Mesenchymal stem cell (in vitro differentiated cells and primary cell): ENCODE results near the gene RRBP1.

Experiments
- DNase-seq: peaks from one replicate; pipeline ENCODE4 v3.0.0-alpha.2; 2013
- H2AFZ ChIP-seq: one replicate; pipeline ENCODE4 v1.6.1; 2013; ENCODE audit warnings: low read depth, mild to moderate bottlenecking, control low read depth, inconsistent platforms, low read length, moderate library complexity
- H2AK5ac ChIP-seq: 2 replicates; pipeline ENCODE4 v1.6.1; 2013; ENCODE audit warnings: low read length, moderate library complexity, mild to moderate bottlenecking, inconsistent platforms; ENCODE audit not compliant: severe bottlenecking
- H2BK120ac ChIP-seq: one replicate; pipeline ENCODE4 v1.6.1; 2013; ENCODE audit warnings: low read depth, mild to moderate bottlenecking, inconsistent platforms, low read length, moderate library complexity
- H2BK12ac ChIP-seq, 2 experiments: one replicate each; pipeline ENCODE4 v1.6.1; 2013; ENCODE audit warnings: inconsistent platforms in 2 of 2, low read length in 2 of 2, mild to moderate bottlenecking in 2 of 2, moderate library complexity in 2 of 2, control low read depth in 1 of 2
- H2BK15ac ChIP-seq: one replicate; pipeline ENCODE4 v1.6.1; 2013; ENCODE audit warnings: mild to moderate bottlenecking, low read depth, inconsistent platforms; ENCODE audit not compliant: poor library complexity, severe bottlenecking
- H2BK5ac ChIP-seq: 2 replicates; pipeline ENCODE4 v1.6.1; 2013; ENCODE audit warnings: low read depth, mild to moderate bottlenecking, low read length, control low read depth, inconsistent platforms; ENCODE audit not compliant: poor library complexity, severe bottlenecking
- H3K14ac ChIP-seq, 2 experiments: one replicate each; pipeline ENCODE4 v1.6.1; 2013; ENCODE audit warnings: inconsistent platforms in 2 of 2, low read length in 2 of 2, control low read depth in 1 of 2, mild to moderate bottlenecking in 1 of 2, moderate library complexity in 1 of 2
- H3K18ac ChIP-seq, 2 experiments: one replicate each; pipeline ENCODE4 v1.6.1; 2013; ENCODE audit warnings: inconsistent platforms in 2 of 2, low read length in 2 of 2, control low read depth in 1 of 2, low read depth in 1 of 2, mild to moderate bottlenecking in 1 of 2
- H3K23ac ChIP-seq, 2 experiments: one replicate each; pipeline ENCODE4 v1.6.1; 2013; ENCODE audit warnings: inconsistent platforms in 2 of 2, low read length in 2 of 2, mild to moderate bottlenecking in 2 of 2, moderate library complexity in 2 of 2, control low read depth in 1 of 2
- H3K27ac ChIP-seq: 2 replicates; pipeline ENCODE4 v1.5.1; 2013; ENCODE audit warnings: mild to moderate bottlenecking, moderate library complexity, low read length, control low read depth, inconsistent platforms; ENCODE audit not compliant: poor library complexity, severe bottlenecking
- H3K27me3 ChIP-seq, 2 experiments: 2 replicates each; pipeline versions ENCODE4 v1.6.1 to v1.7.0; 2013; ENCODE audit warnings: low read length in 2 of 2, mild to moderate bottlenecking in 2 of 2, moderate library complexity in 2 of 2, control low read depth in 1 of 2, inconsistent platforms in 1 of 2; ENCODE audit not compliant: control insufficient read depth in 1 of 2, insufficient read depth in 1 of 2
- H3K36me3 ChIP-seq, 2 experiments: 2 replicates each; pipeline versions ENCODE4 v1.6.1 to v1.7.0; 2013; ENCODE audit warnings: low read length in 2 of 2, control low read depth in 1 of 2, inconsistent platforms in 1 of 2, low read depth in 1 of 2, mild to moderate bottlenecking in 1 of 2; ENCODE audit not compliant: insufficient read depth in 2 of 2, control insufficient read depth in 1 of 2
- H3K4ac ChIP-seq, 2 experiments: one replicate each; pipeline ENCODE4 v1.6.1; 2013; ENCODE audit warnings: inconsistent platforms in 2 of 2, low read length in 2 of 2, mild to moderate bottlenecking in 2 of 2, moderate library complexity in 2 of 2, control low read depth in 1 of 2, low read depth in 1 of 2
- H3K4me1 ChIP-seq: 2 replicates; pipeline ENCODE4 v1.6.1; 2013; ENCODE audit warnings: low read depth, low read length, control low read depth; ENCODE audit not compliant: control insufficient read depth, insufficient read depth
- H3K4me2 ChIP-seq: 2 replicates; pipeline ENCODE4 v1.6.1; 2013; ENCODE audit warnings: low read length, mild to moderate bottlenecking, inconsistent platforms; ENCODE audit not compliant: poor library complexity, severe bottlenecking
- H3K4me3 ChIP-seq, 2 experiments: 2 replicates each; pipeline versions ENCODE4 v1.5.1 to v1.7.0; 2013; ENCODE audit warnings: low read length in 2 of 2, mild to moderate bottlenecking in 2 of 2, control low read depth in 1 of 2, low read depth in 1 of 2; ENCODE audit not compliant: insufficient read depth in 1 of 2
- H3K79me1 ChIP-seq: replicated peaks from 2 replicates; pipeline ENCODE4 v1.6.1; 2013; ENCODE audit warnings: mild to moderate bottlenecking, control low read depth, low read length, inconsistent platforms; ENCODE audit not compliant: poor library complexity, severe bottlenecking
- H3K9ac ChIP-seq: 2 replicates; pipeline ENCODE4 v1.7.0; 2013; ENCODE audit warnings: mild to moderate bottlenecking, low read length, moderate library complexity
- H3K9me3 ChIP-seq: 2 replicates; pipeline ENCODE4 v1.7.0; 2013; ENCODE audit warnings: mild to moderate bottlenecking, low read length; ENCODE audit not compliant: control insufficient read depth
- H4K8ac ChIP-seq: one replicate; pipeline ENCODE4 v1.6.1; 2013; ENCODE audit warnings: inconsistent platforms, mild to moderate bottlenecking, low read length, moderate library complexity
- H4K91ac ChIP-seq: one replicate; pipeline ENCODE4 v1.6.1; 2013; ENCODE audit warnings: mild to moderate bottlenecking, low read length, inconsistent platforms
- WGBS: methylation state at CpG from one replicate; pipeline ENCODE4 v1.1.7; 2013; ENCODE audit warnings: mixed read lengths; 5-methylcytosine and 5-hydroxymethylcytosine counted together

The RRBP1 gene

GRCh38 chr20:17640146-17640874, 41.7 kb downstream of the RRBP1 start:
- no peak overlapping the region for H3K4me3 ChIP-seq
- H3K27ac ChIP-seq = no peak overlapping the region
- H2BK5ac ChIP-seq = no peak overlapping the region
- no peak overlapping the region for H2AK5ac ChIP-seq
- H3K9ac ChIP-seq = no peak overlapping the region
- no peak overlapping the region for H2BK12ac ChIP-seq
- H3K23ac ChIP-seq = no peak overlapping the region
- H3K14ac ChIP-seq = no peak overlapping the region
- H4K8ac ChIP-seq = no peak overlapping the region
- no peaks in the 10 kb centered on the region for H3K9me3 ChIP-seq
- no peak overlapping the region for H3K4me2 ChIP-seq
- 97% methylated on average over 12 of the region's 12 CpGs for WGBS
- H2BK15ac ChIP-seq = no peak overlapping the region
- H2BK120ac ChIP-seq = no peak overlapping the region
- no peak overlapping the region for H4K91ac ChIP-seq
- H3K36me3 ChIP-seq = peaks cover 70 to 84% of the 10 kb centered on the region in 2 experiments
- peaks cover 47% of the 10 kb centered on the region for H3K79me1 ChIP-seq
- H2AFZ ChIP-seq = no peak overlapping the region
- peaks cover 31% of the 10 kb centered on the region for H3K4me1 ChIP-seq
- no peak overlapping the region for H3K18ac ChIP-seq
- H3K27me3 ChIP-seq = no peaks in the 10 kb centered on the region
- H3K4ac ChIP-seq = no peak overlapping the region
- DNase-seq = no peak

- H3K79me1 ChIP-seq = peaks cover 58% of the 10 kb centered on the region
- no peak overlapping the region for H3K9ac ChIP-seq
- no peak overlapping the region for H2BK15ac ChIP-seq
- no peak overlapping the region for H2BK120ac ChIP-seq
- H3K36me3 ChIP-seq = peaks cover 84 to 96% of the 10 kb centered on the region in 2 experiments
- H3K4me1 ChIP-seq = peaks cover 26% of the 10 kb centered on the region
- H2BK5ac ChIP-seq = no peak overlapping the region
- no peak overlapping the region for H2AFZ ChIP-seq
- no peak overlapping the region for H4K8ac ChIP-seq
- H2AK5ac ChIP-seq = no peak overlapping the region
- no peak overlapping the region for H3K14ac ChIP-seq
- WGBS = 99% methylated on average over 6 of the region's 6 CpGs
- H3K4me2 ChIP-seq = no peak overlapping the region
- no peak for DNase-seq
- H3K23ac ChIP-seq = no peak overlapping the region
- no peaks in the 10 kb centered on the region for H3K9me3 ChIP-seq
- no peak overlapping the region for H3K18ac ChIP-seq
- no peak overlapping the region for H2BK12ac ChIP-seq
- no peak overlapping the region for H4K91ac ChIP-seq
- no peak overlapping the region for H3K27ac ChIP-seq
- no peak overlapping the region for H3K4me3 ChIP-seq
- no peak overlapping the region for H3K4ac ChIP-seq
- no peaks in the 10 kb centered on the region for H3K27me3 ChIP-seq
Measured at GRCh38 chr20:17638835-17639407, 43.1 kb downstream of the RRBP1 start.

GRCh38 chr20:17637985-17638640, 43.9 kb downstream of the RRBP1 start:
- no peak for DNase-seq
- Histone ChIP-seq H3K4me3 (no peak overlapping the region), H3K9ac (peak overlapping the region; percentile 23), H3K4me2 (no peak overlapping the region), H3K27me3 (no peaks in the 10 kb centered on the region), H2BK5ac (no peak overlapping the region), H3K18ac (no peak overlapping the region), H3K9me3 (no peaks in the 10 kb centered on the region), H3K79me1 (peaks cover 64% of the 10 kb centered on the region), H3K14ac (no peak overlapping the region), H3K4me1 (peaks cover 20% of the 10 kb centered on the region), H2BK15ac (no peak overlapping the region), H3K23ac (no peak overlapping the region), H2AK5ac (no peak overlapping the region), H2BK12ac (no peak overlapping the region), H3K27ac (no peak overlapping the region), H4K8ac (no peak overlapping the region), H2BK120ac (no peak overlapping the region), H3K36me3 (peaks cover 92 to 99% of the 10 kb centered on the region in 2 experiments), H2AFZ (no peak overlapping the region), H3K4ac (no peak overlapping the region), H4K91ac (no peak overlapping the region)
- 92% methylated on average over 13 of the region's 13 CpGs for WGBS

- no peaks in the 10 kb centered on the region for H3K9me3 ChIP-seq
- no peaks in the 10 kb centered on the region for H3K27me3 ChIP-seq
- peaks cover 92 to 99% of the 10 kb centered on the region in 2 experiments for H3K36me3 ChIP-seq
- H2BK12ac ChIP-seq = no peak overlapping the region
- H2BK120ac ChIP-seq = no peak overlapping the region
- H3K4ac ChIP-seq = no peak overlapping the region
- H3K27ac ChIP-seq = no peak overlapping the region
- H3K18ac ChIP-seq = no peak overlapping the region
- no peak overlapping the region for H2AFZ ChIP-seq
- H2BK15ac ChIP-seq = no peak overlapping the region
- no peak for DNase-seq
- H4K8ac ChIP-seq = no peak overlapping the region
- WGBS = 93% methylated on average over 4 of the region's 4 CpGs
- peak overlapping the region; percentile 23 for H3K9ac ChIP-seq
- no peak overlapping the region for H3K4me2 ChIP-seq
- H3K4me1 ChIP-seq = peaks cover 20% of the 10 kb centered on the region
- no peak overlapping the region for H3K23ac ChIP-seq
- H2BK5ac ChIP-seq = no peak overlapping the region
- H3K79me1 ChIP-seq = peaks cover 65% of the 10 kb centered on the region
- H4K91ac ChIP-seq = no peak overlapping the region
- H2AK5ac ChIP-seq = no peak overlapping the region
- H3K14ac ChIP-seq = no peak overlapping the region
- no peak overlapping the region for H3K4me3 ChIP-seq
Measured at GRCh38 chr20:17637413-17637780, 44.6 kb downstream of the RRBP1 start.
